Transverse colon (tissue), 4 donors: ENCODE data around the gene TIMELESS. TPM values are rescaled to one million over a fixed set of nuclear protein-coding genes. Genes with fewer than 3 reads are reported as not detected.

ENCODE experiments used
- DNase-seq: peaks from one replicate; pipeline ENCODE4 v3.0.0-alpha.2; 2019
- H3K27ac ChIP-seq, 4 donors: fragments of 200-600 bp; sonication (generic); 2 replicates each; pipeline ENCODE4 v1.5.1; 2016 to 2018; ENCODE audit warnings: inconsistent platforms in 4 of 4
- H3K27me3 ChIP-seq: fragments of 200-600 bp; sonication (generic); 2 replicates; pipeline ENCODE4 v1.5.1; 2017; ENCODE audit warnings: inconsistent platforms
- H3K36me3 ChIP-seq, 4 donors: fragments of 200-600 bp; sonication (generic); 2 replicates each; pipeline ENCODE4 v1.5.1; 2017 to 2019; ENCODE audit warnings: inconsistent platforms in 4 of 4
- H3K4me1 ChIP-seq, 4 donors: fragments of 200-600 bp; sonication (generic); 2 replicates each; pipeline ENCODE4 v1.5.1; 2017 to 2020; ENCODE audit warnings: inconsistent platforms in 4 of 4
- H3K4me3 ChIP-seq, 4 donors: fragments of 200-600 bp; sonication (generic); 1 replicate in 1 of 4; 2 replicates in 3 of 4; pipeline versions ENCODE4 v1.5.1 to v1.6.1; 2017 to 2019; ENCODE audit warnings: inconsistent platforms in 4 of 4
- H3K9me3 ChIP-seq, 2 donors: fragments of 200-600 bp; sonication (generic); 2 replicates each; pipeline ENCODE4 v1.5.1; 2017 to 2019; ENCODE audit warnings: inconsistent platforms in 2 of 2
- CTCF ChIP-seq, 5 experiments: fragments of 200-600 bp in 3 of 5; fragments of 450-650 bp in 2 of 5; sonication (generic) in 3 of 5; IDR thresholded peaks; 1 replicate in 2 of 5; 2 replicates in 3 of 5; pipeline ENCODE4 v1.5.1; 2016 to 2017; ENCODE audit warnings: antibody characterized with exemption in 5 of 5, inconsistent platforms in 3 of 5, mild to moderate bottlenecking in 2 of 5, moderate library complexity in 1 of 5
- EP300 ChIP-seq: sonication (generic); formaldehyde crosslinking; IDR thresholded peaks from one replicate; pipeline ENCODE4 v1.6.1; 2017; ENCODE audit warnings: antibody characterized with exemption, low read depth
- POLR2A ChIP-seq: fragments of 450-650 bp; IDR thresholded peaks from one replicate; pipeline ENCODE4 v1.6.1; 2016; ENCODE audit warnings: antibody characterized with exemption, mild to moderate bottlenecking, moderate library complexity
- POLR2AphosphoS5 ChIP-seq, 3 donors: sonication (generic); formaldehyde crosslinking; IDR thresholded peaks; one replicate each; pipeline ENCODE4 v1.6.1; 2016; ENCODE audit warnings: antibody characterized with exemption in 3 of 3
- WGBS, 2 donors: methylation state at CpG; one replicate each; pipeline ENCODE4 v1.1.5; 2018; ENCODE audit warnings: low coverage in 1 of 2; 5-methylcytosine and 5-hydroxymethylcytosine counted together
- in situ Hi-C, 4 donors: fragments of 200-750 bp; cut with MboI; loops; one replicate each; pipeline versions ENCODE4 v1.15.0 to v1.15.1; 2017; ENCODE audit warnings: low sequenced_read_pairs in 3 of 4, low pct_ligation_motif_present in 1 of 4, low pct_unique_long_range_greater_than_20kb in 1 of 4
- intact Hi-C: fragments of 100-400 bp; cut with DNase I; formaldehyde crosslinking; loops from one replicate; pipeline ENCODE4 v1.15.1; 2023; ENCODE audit warnings: low total_unique reads
- total RNA-seq, 4 donors: library from RNA; depleted of rRNA; stranded (reverse); fragments of >200 nt; gene quantifications; one replicate each; pipeline ENCODE4 v1.1.0, GENCODE V29; 2016

TIMELESS gene
- total RNA-seq, 4 donors from 2014 or later, result 0.75 to 7.8 (median 3.9) TPM

GRCh38 chr12:56375598-56376434 is 73.4 kb downstream of the TIMELESS start:
- Histone ChIP-seq H3K27ac (no peak overlapping the region), H3K4me3 (no peak overlapping the region), H3K4me1 (no peaks in the 10 kb centered on the region), H3K27me3 (no peaks in the 10 kb centered on the region), H3K36me3 (no peaks in the 10 kb centered on the region), H3K9me3 (no peaks in the 10 kb centered on the region)
- intact Hi-C loops (no loop called here), in situ Hi-C loops (no loop called here)
- 68 to 74% methylated on average over 10 to 11 of the region's 11 CpGs for WGBS, 2 donors
- DNase-seq, result no peak
- TF ChIP-seq POLR2A (no peak), CTCF (IDR thresholded peaks at IDR 0.05) (no peak), POLR2AphosphoS5 (IDR thresholded peaks at IDR 0.05) (no peak), EP300 (no peak)

- intact Hi-C loops, result loop anchor here (5.0 kb wide), 1 partner anchor 782 kb away; no protein-coding TSS in a partner anchor
- Histone ChIP-seq H3K4me3 (no peak overlapping the region), H3K4me1 (no peaks in the 10 kb centered on the region), H3K36me3 (no peaks in the 10 kb centered on the region), H3K27ac (no peak overlapping the region), H3K9me3 (no peaks in the 10 kb centered on the region), H3K27me3 (no peaks in the 10 kb centered on the region)
- WGBS, 2 donors, result 59 to 69% methylated on average over 4 to 7 of the region's 7 CpGs
- TF ChIP-seq POLR2A (no peak), CTCF (IDR thresholded peaks at IDR 0.05) (no peak), EP300 (no peak), POLR2AphosphoS5 (IDR thresholded peaks at IDR 0.05) (no peak)
- DNase-seq, result no peak
- in situ Hi-C loops, result no loop called here
Measured at GRCh38 chr12:56374726-56375597, 74.3 kb downstream of the TIMELESS start.

- no peaks in the 10 kb centered on the region for H3K27me3 ChIP-seq
- H3K36me3 ChIP-seq, result no peaks in the 10 kb centered on the region
- no peaks in the 10 kb centered on the region for H3K4me1 ChIP-seq
- no peaks in the 10 kb centered on the region for H3K9me3 ChIP-seq
- no peak overlapping the region for H3K4me3 ChIP-seq
- in situ Hi-C loops, result no loop called here
- no peak for DNase-seq
- intact Hi-C loops, result loop anchor here (5.0 kb wide), 1 partner anchor 784 kb away; no protein-coding TSS in a partner anchor
- no peak overlapping the region for H3K27ac ChIP-seq
- 96 to 100% methylated on average over 1 of the region's 1 CpG for WGBS, 2 donors
- no peak for TF ChIP-seq POLR2AphosphoS5 (IDR thresholded peaks at IDR 0.05)
- no peak for TF ChIP-seq POLR2A
- TF ChIP-seq EP300, result no peak
- TF ChIP-seq CTCF (IDR thresholded peaks at IDR 0.05), result no peak
Measured at GRCh38 chr12:56373515-56373914, 75.7 kb downstream of the TIMELESS start.

- Histone ChIP-seq H3K4me3 (no peak overlapping the region), H3K9me3 (no peaks in the 10 kb centered on the region), H3K4me1 (no peaks in the 10 kb centered on the region), H3K27me3 (no peaks in the 10 kb centered on the region), H3K27ac (no peak overlapping the region), H3K36me3 (no peaks in the 10 kb centered on the region)
- WGBS, 2 donors, result 88 to 92% methylated on average over 2 to 3 of the region's 3 CpGs
- TF ChIP-seq CTCF (IDR thresholded peaks at IDR 0.05), result no peak
- TF ChIP-seq POLR2A, result no peak
- no peak for TF ChIP-seq POLR2AphosphoS5 (IDR thresholded peaks at IDR 0.05)
- no peak for TF ChIP-seq EP300
- in situ Hi-C loops (no loop called here), intact Hi-C loops (no loop called here)
- no peak for DNase-seq
Measured at GRCh38 chr12:56366948-56367347, 82.3 kb downstream of the TIMELESS start.
